ENCODE results near the gene MBTPS1.

Gene MBTPS1

GRCh38 chr16:84137769-84138357 lies 21.1 kb upstream of the MBTPS1 start:
- Histone ChIP-seq H3K9me3 (ENCODE audit: control insufficient read depth in 1 of 2, low read length in 2 of 2) (no peaks in the 10 kb centered on the region), H3K4me1 (ENCODE audit: control insufficient read depth in 1 of 2, insufficient read depth in 2 of 2, low read length in 2 of 2) (no peaks in the 10 kb centered on the region), H3K4me3 (ENCODE audit: low read depth in 1 of 2, low read length in 2 of 2) (no peak overlapping the region), H3K36me3 (ENCODE audit: control insufficient read depth in 1 of 2, insufficient read depth in 2 of 2, low read length in 2 of 2) (no peaks in the 10 kb centered on the region), H3K27ac (ENCODE audit: low read depth, low read length) (no peak overlapping the region), H3K9ac (ENCODE audit: low read depth in 1 of 2, low read length in 2 of 2) (no peak overlapping the region), H3K27me3 (ENCODE audit: control insufficient read depth in 1 of 2, insufficient read depth in 2 of 2, low read length in 2 of 2) (no peaks in the 10 kb centered on the region)

DNA sequence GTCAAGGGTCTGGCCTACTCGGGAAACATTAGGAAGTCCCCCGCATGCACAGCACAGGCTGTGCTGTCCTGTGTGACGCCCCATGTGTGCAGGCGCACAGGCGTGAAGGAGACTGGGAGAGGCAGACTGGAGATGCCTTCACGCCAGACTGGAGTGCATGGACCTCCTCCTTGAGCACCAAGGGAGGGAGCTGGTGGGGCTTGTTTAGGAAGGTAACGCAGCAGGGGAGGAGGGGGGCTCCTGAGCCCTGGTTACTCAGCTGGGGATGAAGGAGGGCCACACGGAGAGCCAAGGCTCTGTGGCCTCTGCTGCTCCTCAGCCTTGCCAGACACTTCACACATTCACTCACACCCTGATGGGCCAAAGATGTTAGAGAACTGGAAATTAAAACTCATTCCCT lies 20.5 kb upstream of the MBTPS1 start:
- Histone ChIP-seq H3K9me3 (ENCODE audit: control insufficient read depth in 1 of 2, low read length in 2 of 2) (no peaks in the 10 kb centered on the region), H3K9ac (ENCODE audit: low read depth in 1 of 2, low read length in 2 of 2) (no peak overlapping the region), H3K27me3 (ENCODE audit: control insufficient read depth in 1 of 2, insufficient read depth in 2 of 2, low read length in 2 of 2) (no peaks in the 10 kb centered on the region), H3K4me3 (ENCODE audit: low read depth in 1 of 2, low read length in 2 of 2) (no peak overlapping the region), H3K27ac (ENCODE audit: low read depth, low read length) (no peak overlapping the region), H3K36me3 (ENCODE audit: control insufficient read depth in 1 of 2, insufficient read depth in 2 of 2, low read length in 2 of 2) (no peaks in the 10 kb centered on the region), H3K4me1 (ENCODE audit: control insufficient read depth in 1 of 2, insufficient read depth in 2 of 2, low read length in 2 of 2) (no peaks in the 10 kb centered on the region)

DNA sequence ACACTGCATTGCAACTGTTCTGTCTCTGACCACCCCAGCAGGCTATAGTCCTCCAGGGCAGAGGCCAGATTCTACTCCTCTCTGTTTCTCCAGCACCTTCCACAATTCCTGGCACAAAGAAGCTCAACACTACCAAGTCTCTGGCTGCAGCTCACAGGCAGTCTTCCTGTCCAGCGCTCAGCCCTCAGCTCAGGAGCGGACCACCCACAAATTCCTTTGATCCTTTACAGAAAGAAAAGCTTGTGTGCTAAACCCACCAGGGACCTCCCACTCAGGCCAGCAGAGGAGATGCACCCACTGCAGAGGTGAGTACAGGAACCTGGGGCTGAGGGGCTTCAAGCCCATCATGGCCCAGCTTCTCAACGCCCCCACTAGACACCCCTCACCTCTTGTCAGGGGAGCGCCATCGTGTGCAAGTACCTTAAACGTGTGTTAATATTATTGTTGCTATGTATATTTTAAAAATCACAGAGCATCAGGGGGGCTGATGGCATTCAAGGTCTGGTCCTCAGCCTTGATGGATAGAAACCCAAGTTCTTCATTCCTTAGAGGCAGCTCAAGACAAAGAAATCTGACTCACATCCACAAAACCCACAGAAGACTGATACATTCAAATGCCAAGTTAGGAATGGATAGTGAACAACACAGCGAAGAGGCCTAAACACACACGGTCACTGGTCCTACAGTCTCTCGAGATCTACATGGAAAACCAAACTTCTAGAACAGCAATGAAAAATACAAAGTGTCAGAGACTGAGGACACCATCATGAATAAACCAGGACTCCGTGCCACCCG lies 19.8 kb upstream of the MBTPS1 start:
- no peak overlapping the region for H3K4me3 ChIP-seq (ENCODE audit: low read depth in 1 of 2, low read length in 2 of 2)
- H3K9ac ChIP-seq (ENCODE audit: low read depth in 1 of 2, low read length in 2 of 2) = no peak overlapping the region
- H3K36me3 ChIP-seq (ENCODE audit: control insufficient read depth in 1 of 2, insufficient read depth in 2 of 2, low read length in 2 of 2) = no peaks in the 10 kb centered on the region
- no peak overlapping the region for H3K27ac ChIP-seq (ENCODE audit: low read depth, low read length)
- no peaks in the 10 kb centered on the region for H3K27me3 ChIP-seq (ENCODE audit: control insufficient read depth in 1 of 2, insufficient read depth in 2 of 2, low read length in 2 of 2)
- H3K9me3 ChIP-seq (ENCODE audit: control insufficient read depth in 1 of 2, low read length in 2 of 2) = no peaks in the 10 kb centered on the region
- no peaks in the 10 kb centered on the region for H3K4me1 ChIP-seq (ENCODE audit: control insufficient read depth in 1 of 2, insufficient read depth in 2 of 2, low read length in 2 of 2)

DNA sequence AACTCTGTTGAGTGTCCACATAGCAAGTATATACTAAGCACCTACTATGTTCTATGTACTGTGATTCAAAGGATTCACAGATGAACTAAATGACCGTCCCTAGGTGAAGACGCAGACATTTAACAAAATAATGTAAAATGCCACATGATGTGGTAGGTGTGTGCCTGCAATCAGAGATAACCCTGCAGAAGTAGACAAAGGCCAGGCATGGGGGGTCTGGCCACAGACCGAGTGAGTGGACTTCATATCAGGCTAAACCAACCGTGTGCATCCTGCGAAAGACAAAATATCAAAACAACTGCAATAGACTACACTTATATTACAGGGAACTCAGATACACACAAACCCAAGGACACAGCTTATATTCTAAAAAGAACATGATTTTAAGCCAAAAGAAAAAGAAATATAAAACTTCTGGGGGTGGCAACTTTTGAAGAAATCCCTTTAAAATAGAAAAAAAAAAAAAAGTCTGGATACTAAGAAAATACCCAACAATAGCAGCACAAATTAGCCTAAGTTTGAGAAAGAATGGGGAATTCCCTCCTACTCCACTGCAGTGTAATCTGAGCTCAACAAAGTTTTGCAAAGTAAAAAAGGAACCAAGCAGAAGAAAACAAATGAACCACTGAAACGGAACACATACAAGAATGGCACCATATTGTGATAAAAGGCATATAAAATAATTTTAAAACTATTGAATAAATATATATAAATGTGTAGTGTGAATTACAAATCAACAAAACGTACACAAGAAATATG lies 16.0 kb upstream of the MBTPS1 start:
- Histone ChIP-seq H3K9ac (ENCODE audit: low read depth in 1 of 2, low read length in 2 of 2) (no peak overlapping the region), H3K27me3 (ENCODE audit: control insufficient read depth in 1 of 2, insufficient read depth in 2 of 2, low read length in 2 of 2) (no peaks in the 10 kb centered on the region), H3K36me3 (ENCODE audit: control insufficient read depth in 1 of 2, insufficient read depth in 2 of 2, low read length in 2 of 2) (peaks cover 8 to 10% of the 10 kb centered on the region in 2 donors), H3K9me3 (ENCODE audit: control insufficient read depth in 1 of 2, low read length in 2 of 2) (no peaks in the 10 kb centered on the region), H3K27ac (ENCODE audit: low read depth, low read length) (no peak overlapping the region), H3K4me3 (ENCODE audit: low read depth in 1 of 2, low read length in 2 of 2) (no peak overlapping the region), H3K4me1 (ENCODE audit: control insufficient read depth in 1 of 2, insufficient read depth in 2 of 2, low read length in 2 of 2) (no peaks in the 10 kb centered on the region)

GRCh38 chr16:84131117-84131516 lies 14.4 kb upstream of the MBTPS1 start:
- Histone ChIP-seq H3K9ac (ENCODE audit: low read depth in 1 of 2, low read length in 2 of 2) (no peak overlapping the region), H3K36me3 (ENCODE audit: control insufficient read depth in 1 of 2, insufficient read depth in 2 of 2, low read length in 2 of 2) (peaks cover 8 to 13% of the 10 kb centered on the region in 2 donors), H3K4me1 (ENCODE audit: control insufficient read depth in 1 of 2, insufficient read depth in 2 of 2, low read length in 2 of 2) (no peaks in the 10 kb centered on the region), H3K9me3 (ENCODE audit: control insufficient read depth in 1 of 2, low read length in 2 of 2) (no peaks in the 10 kb centered on the region), H3K27me3 (ENCODE audit: control insufficient read depth in 1 of 2, insufficient read depth in 2 of 2, low read length in 2 of 2) (no peaks in the 10 kb centered on the region), H3K27ac (ENCODE audit: low read depth, low read length) (no peak overlapping the region), H3K4me3 (ENCODE audit: low read depth in 1 of 2, low read length in 2 of 2) (no peak overlapping the region)

DNA sequence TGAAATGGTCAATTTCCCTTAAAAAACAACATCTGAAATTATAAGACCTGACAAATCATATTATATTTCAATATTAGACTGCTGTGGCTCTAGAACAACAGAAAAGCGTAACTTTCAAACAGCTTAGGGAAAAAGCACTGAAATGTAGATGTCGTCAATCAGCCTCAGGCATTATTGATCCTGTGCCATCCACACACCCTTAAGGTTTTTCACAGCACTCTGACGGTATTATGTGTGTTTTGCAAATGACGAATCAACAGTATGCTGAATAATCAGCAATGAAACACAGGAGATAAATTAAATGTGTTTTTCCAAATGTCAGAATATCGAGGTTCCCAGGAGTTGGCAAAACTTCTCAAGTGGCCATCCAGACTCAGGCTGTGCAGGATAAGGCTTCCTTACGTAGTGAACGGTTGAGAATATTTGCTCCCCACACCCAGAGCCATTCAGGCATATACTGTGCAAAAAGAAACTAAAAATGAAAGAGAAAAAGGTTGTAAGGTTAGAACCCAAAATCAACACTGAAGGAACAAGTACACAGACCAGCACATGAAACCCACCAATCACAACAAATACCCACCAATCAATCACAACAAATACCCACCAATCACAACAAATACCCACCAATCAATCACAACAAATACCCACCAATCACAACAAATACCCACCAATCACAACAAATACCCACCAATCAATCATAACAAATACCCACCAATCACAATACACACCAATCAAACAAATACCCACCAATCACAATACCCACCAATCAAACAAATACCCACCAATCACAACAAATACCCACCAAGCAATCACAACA lies 7.7 kb upstream of the MBTPS1 start:
- no peak overlapping the region for H3K4me3 ChIP-seq (ENCODE audit: low read depth in 1 of 2, low read length in 2 of 2)
- H3K27me3 ChIP-seq (ENCODE audit: control insufficient read depth in 1 of 2, insufficient read depth in 2 of 2, low read length in 2 of 2) = no peaks in the 10 kb centered on the region
- no peak overlapping the region for H3K27ac ChIP-seq (ENCODE audit: low read depth, low read length)
- H3K4me1 ChIP-seq (ENCODE audit: control insufficient read depth in 1 of 2, insufficient read depth in 2 of 2, low read length in 2 of 2) = no peaks in the 10 kb centered on the region
- no peaks in the 10 kb centered on the region for H3K9me3 ChIP-seq (ENCODE audit: control insufficient read depth in 1 of 2, low read length in 2 of 2)
- peaks cover 6 to 16% of the 10 kb centered on the region in 2 donors for H3K36me3 ChIP-seq (ENCODE audit: control insufficient read depth in 1 of 2, insufficient read depth in 2 of 2, low read length in 2 of 2)
- no peak overlapping the region for H3K9ac ChIP-seq (ENCODE audit: low read depth in 1 of 2, low read length in 2 of 2)

- Histone ChIP-seq H3K9me3 (ENCODE audit: control insufficient read depth in 1 of 2, low read length in 2 of 2) (no peaks in the 10 kb centered on the region), H3K4me1 (ENCODE audit: control insufficient read depth in 1 of 2, insufficient read depth in 2 of 2, low read length in 2 of 2) (peaks cover 4 to 7% of the 10 kb centered on the region in 2 donors), H3K9ac (ENCODE audit: low read depth in 1 of 2, low read length in 2 of 2) (no peak overlapping the region), H3K27ac (ENCODE audit: low read depth, low read length) (no peak overlapping the region), H3K4me3 (ENCODE audit: low read depth in 1 of 2, low read length in 2 of 2) (no peak overlapping the region), H3K27me3 (ENCODE audit: control insufficient read depth in 1 of 2, insufficient read depth in 2 of 2, low read length in 2 of 2) (no peaks in the 10 kb centered on the region), H3K36me3 (ENCODE audit: control insufficient read depth in 1 of 2, insufficient read depth in 2 of 2, low read length in 2 of 2) (peaks cover 5 to 13% of the 10 kb centered on the region in 2 donors)
Observed at GRCh38 chr16:84121007-84121406, 4.3 kb upstream of the MBTPS1 start.

GRCh38 chr16:84120023-84120422 lies 3.3 kb upstream of the MBTPS1 start:
- no peaks in the 10 kb centered on the region for H3K27me3 ChIP-seq (ENCODE audit: control insufficient read depth in 1 of 2, insufficient read depth in 2 of 2, low read length in 2 of 2)
- no peak overlapping the region for H3K4me3 ChIP-seq (ENCODE audit: low read depth in 1 of 2, low read length in 2 of 2)
- no peak overlapping the region for H3K9ac ChIP-seq (ENCODE audit: low read depth in 1 of 2, low read length in 2 of 2)
- H3K36me3 ChIP-seq (ENCODE audit: control insufficient read depth in 1 of 2, insufficient read depth in 2 of 2, low read length in 2 of 2) = peaks cover 5 to 13% of the 10 kb centered on the region in 2 donors
- peaks cover 10 to 15% of the 10 kb centered on the region in 2 donors for H3K4me1 ChIP-seq (ENCODE audit: control insufficient read depth in 1 of 2, insufficient read depth in 2 of 2, low read length in 2 of 2)
- H3K27ac ChIP-seq (ENCODE audit: low read depth, low read length) = no peak overlapping the region
- H3K9me3 ChIP-seq (ENCODE audit: control insufficient read depth in 1 of 2, low read length in 2 of 2) = no peaks in the 10 kb centered on the region

GRCh38 chr16:84119368-84119767 lies 2.6 kb upstream of the MBTPS1 start:
- Histone ChIP-seq H3K36me3 (ENCODE audit: control insufficient read depth in 1 of 2, insufficient read depth in 2 of 2, low read length in 2 of 2) (peaks cover 5 to 10% of the 10 kb centered on the region in 2 donors), H3K4me3 (ENCODE audit: low read depth in 1 of 2, low read length in 2 of 2) (no peak overlapping the region), H3K9me3 (ENCODE audit: control insufficient read depth in 1 of 2, low read length in 2 of 2) (no peaks in the 10 kb centered on the region), H3K9ac (ENCODE audit: low read depth in 1 of 2, low read length in 2 of 2) (no peak overlapping the region), H3K27me3 (ENCODE audit: control insufficient read depth in 1 of 2, insufficient read depth in 2 of 2, low read length in 2 of 2) (no peaks in the 10 kb centered on the region), H3K27ac (ENCODE audit: low read depth, low read length) (no peak overlapping the region), H3K4me1 (ENCODE audit: control insufficient read depth in 1 of 2, insufficient read depth in 2 of 2, low read length in 2 of 2) (peaks cover 11 to 16% of the 10 kb centered on the region in 2 donors)
